Measurements from ENCODE around the gene NTRK3. TPM values are rescaled to one million over a fixed set of nuclear protein-coding genes. Genes with fewer than 3 reads are reported as not detected.

Gene NTRK3
- total RNA-seq, 1 experiment from 2014 or later = not detected

- Mint-ChIP-seq H3K27ac (ENCODE audit: unreplicated experiment) (no peak overlapping the region), H3K27me3 (ENCODE audit: insufficient read depth, unreplicated experiment) (peaks cover 11% of the 10 kb centered on the region), H3K4me3 (ENCODE audit: unreplicated experiment) (no peak overlapping the region), H3K36me3 (ENCODE audit: insufficient read depth, unreplicated experiment) (no peaks in the 10 kb centered on the region), H3K9me3 (ENCODE audit: unreplicated experiment) (no peaks in the 10 kb centered on the region), H3K4me1 (ENCODE audit: low read depth, unreplicated experiment) (no peaks in the 10 kb centered on the region)
- CTCF ChIA-PET = interaction anchor here (0.7 to 1.0 kb wide), 2 partner anchors 74 to 192 kb away, joined by 3 read pairs; no protein-coding TSS in a partner anchor
- no peaks in the 10 kb centered on the region for H3K27me3 ChIP-seq (replicated peaks; ENCODE audit: control insufficient read depth, insufficient read depth, low read length)
- POLR2A ChIA-PET = no interaction called here
- no peak for DNase-seq
- TF ChIP-seq CTCF (IDR thresholded peaks at IDR 0.05; ENCODE audit: insufficient read depth in 1 of 2, low read depth in 1 of 2, low read length in 1 of 2, severe bottlenecking in 1 of 2, unreplicated experiment in 1 of 2) = no peak
- intact Hi-C loops (cut with micrococcal nuclease; ENCODE audit: unreplicated experiment) = no loop called here
- no peaks in the 10 kb centered on the region for H3K4me1 ChIP-seq
- H3K36me3 ChIP-seq (ENCODE audit: control insufficient read depth, insufficient read depth, low read length) = no peaks in the 10 kb centered on the region
- H3K9me3 ChIP-seq = no peaks in the 10 kb centered on the region
- no peak overlapping the region for H3K4me3 ChIP-seq (ENCODE audit: low read depth, low read length)
- BruUV-seq (replicated peaks) = no TSS peak
Observed at GRCh38 chr15:88257311-88258092, 963 bp upstream of the NTRK3 start.

- no peaks in the 10 kb centered on the region for H3K36me3 Mint-ChIP-seq (ENCODE audit: insufficient read depth, unreplicated experiment)
- peaks cover 11% of the 10 kb centered on the region for H3K27me3 Mint-ChIP-seq (ENCODE audit: insufficient read depth, unreplicated experiment)
- BruUV-seq (replicated peaks) = no TSS peak
- H3K4me1 Mint-ChIP-seq (ENCODE audit: low read depth, unreplicated experiment) = no peaks in the 10 kb centered on the region
- TF ChIP-seq CTCF (IDR thresholded peaks at IDR 0.05; ENCODE audit: insufficient read depth in 1 of 2, low read depth in 1 of 2, low read length in 1 of 2, severe bottlenecking in 1 of 2, unreplicated experiment in 1 of 2) = no peak
- H3K4me3 ChIP-seq (ENCODE audit: low read depth, low read length) = no peak overlapping the region
- H3K9me3 Mint-ChIP-seq (ENCODE audit: unreplicated experiment) = no peaks in the 10 kb centered on the region
- no peak overlapping the region for H3K27ac Mint-ChIP-seq (ENCODE audit: unreplicated experiment)
- H3K4me1 ChIP-seq = no peaks in the 10 kb centered on the region
- ChIA-PET CTCF (no interaction called here), POLR2A (no interaction called here)
- no peak overlapping the region for H3K4me3 Mint-ChIP-seq (ENCODE audit: unreplicated experiment)
- H3K27me3 ChIP-seq (replicated peaks; ENCODE audit: control insufficient read depth, insufficient read depth, low read length) = no peaks in the 10 kb centered on the region
- intact Hi-C loops (cut with micrococcal nuclease; ENCODE audit: unreplicated experiment) = no loop called here
- H3K36me3 ChIP-seq (ENCODE audit: control insufficient read depth, insufficient read depth, low read length) = no peaks in the 10 kb centered on the region
- no peak for DNase-seq
- no peaks in the 10 kb centered on the region for H3K9me3 ChIP-seq
Observed at GRCh38 chr15:88255484-88256278, 858 bp downstream of the NTRK3 start.

- Mint-ChIP-seq H3K27me3 (ENCODE audit: insufficient read depth, unreplicated experiment) (peaks cover 11% of the 10 kb centered on the region), H3K27ac (ENCODE audit: unreplicated experiment) (no peak overlapping the region), H3K4me1 (ENCODE audit: low read depth, unreplicated experiment) (no peaks in the 10 kb centered on the region), H3K9me3 (ENCODE audit: unreplicated experiment) (no peaks in the 10 kb centered on the region), H3K36me3 (ENCODE audit: insufficient read depth, unreplicated experiment) (no peaks in the 10 kb centered on the region), H3K4me3 (ENCODE audit: unreplicated experiment) (no peak overlapping the region)
- Histone ChIP-seq H3K27me3 (replicated peaks; ENCODE audit: control insufficient read depth, insufficient read depth, low read length) (no peaks in the 10 kb centered on the region), H3K36me3 (ENCODE audit: control insufficient read depth, insufficient read depth, low read length) (no peaks in the 10 kb centered on the region), H3K4me3 (ENCODE audit: low read depth, low read length) (no peak overlapping the region), H3K9me3 (no peaks in the 10 kb centered on the region), H3K4me1 (no peaks in the 10 kb centered on the region)
- no peak for DNase-seq
- no TSS peak for BruUV-seq (replicated peaks)
- ChIA-PET CTCF (no interaction called here), POLR2A (no interaction called here)
- no peak for TF ChIP-seq CTCF (IDR thresholded peaks at IDR 0.05; ENCODE audit: insufficient read depth in 1 of 2, low read depth in 1 of 2, low read length in 1 of 2, severe bottlenecking in 1 of 2, unreplicated experiment in 1 of 2)
- intact Hi-C loops (cut with micrococcal nuclease; ENCODE audit: unreplicated experiment) = no loop called here
Observed at GRCh38 chr15:88255087-88255483, 1.5 kb downstream of the NTRK3 start.

Data from Caco-2 (cell line).